OCI-LY3 (cell line): ENCODE results near the gene RAB24.

Experiments used
- CTCF ChIP-seq: fragments of 200-600, 300-600 bp; sonication (generic); IDR thresholded peaks from 2 replicates; pipeline ENCODE4 v1.5.1; 2014; ENCODE audit warnings: antibody characterized with exemption, low read length, low read depth
- EZH2phosphoT487 ChIP-seq: fragments of 200-600 bp; shearing (Covaris generic); IDR thresholded peaks from 2 replicates; pipeline ENCODE4 v1.6.1; 2018; ENCODE audit warnings: antibody characterized with exemption, mixed run types, low read depth

- TF ChIP-seq CTCF (no peak), EZH2phosphoT487 (no peak)
Observed at GRCh38 chr5:177308740-177309139, 5.2 kb upstream of the RAB24 start.
